Esophagus muscularis mucosa (tissue), 4 donors: ENCODE data around the gene SLC25A47. TPM values are rescaled to one million over a fixed set of nuclear protein-coding genes. Genes with fewer than 3 reads are reported as not detected.

Source experiments
- DNase-seq: peaks from one replicate; pipeline ENCODE4 v3.0.0-alpha.2; 2017; ENCODE audit errors: extremely low spot score
- H3K27ac ChIP-seq, 4 donors: fragments of 200-600 bp; sonication (generic); replicated peaks in 1 of 4; 1 replicate in 3 of 4; 2 replicates in 1 of 4; pipeline ENCODE4 v1.5.1; 2016 to 2019; ENCODE audit warnings: mild to moderate bottlenecking in 1 of 4
- H3K27me3 ChIP-seq, 4 donors: fragments of 200-600 bp; sonication (generic); one replicate each; pipeline versions ENCODE4 v1.5.1 to v1.6.0; 2016 to 2019
- H3K36me3 ChIP-seq, 4 donors: fragments of 200-600 bp; sonication (generic); one replicate each; pipeline ENCODE4 v1.5.1; 2016 to 2019
- H3K4me1 ChIP-seq, 4 donors: fragments of 200-600 bp; sonication (generic); one replicate each; pipeline ENCODE4 v1.5.1; 2016 to 2019
- H3K4me3 ChIP-seq, 4 donors: fragments of 200-600 bp; sonication (generic); 1 replicate in 2 of 4; 2 replicates in 2 of 4; pipeline ENCODE4 v1.5.1; 2016 to 2019; ENCODE audit warnings: mild to moderate bottlenecking in 4 of 4, moderate library complexity in 1 of 4
- H3K9me3 ChIP-seq, 4 donors: fragments of 200-600 bp; sonication (generic); 1 replicate in 3 of 4; 2 replicates in 1 of 4; pipeline ENCODE4 v1.5.1; 2016 to 2019
- EP300 ChIP-seq: sonication (generic); formaldehyde crosslinking; IDR thresholded peaks from one replicate; pipeline ENCODE4 v1.6.1; 2017; ENCODE audit warnings: antibody characterized with exemption
- POLR2A ChIP-seq: fragments of 450-650 bp; IDR thresholded peaks from one replicate; pipeline ENCODE4 v1.6.1; 2017; ENCODE audit warnings: antibody characterized with exemption, moderate library complexity, mild to moderate bottlenecking, low read depth
- POLR2AphosphoS5 ChIP-seq, 2 donors: sonication (generic); formaldehyde crosslinking; IDR thresholded peaks; one replicate each; pipeline ENCODE4 v1.6.1; 2017; ENCODE audit warnings: antibody characterized with exemption in 2 of 2
- WGBS: methylation state at CpG from one replicate; pipeline ENCODE4 v1.1.5; 2018; 5-methylcytosine and 5-hydroxymethylcytosine counted together
- intact Hi-C: fragments of 100-400 bp; cut with DNase I; formaldehyde crosslinking; loops from one replicate; pipeline ENCODE4 v1.15.1; 2023
- total RNA-seq, 4 donors: library from RNA; depleted of rRNA; stranded (reverse); fragments of >200 nt; gene quantifications; one replicate each; pipeline versions ENCODE4 v1.1.0 to v1.2.1, GENCODE V29; 2016
- TF ChIP-seq, protein P1 (sequence below), 3 experiments: fragments of 200-600 bp in 2 of 3; fragments of 450-650 bp in 1 of 3; sonication (generic) in 2 of 3; IDR thresholded peaks; one replicate each; pipeline ENCODE4 v1.5.1; 2017 to 2019; ENCODE audit warnings: antibody characterized with exemption in 3 of 3, mild to moderate bottlenecking in 2 of 3, moderate library complexity in 1 of 3

The SLC25A47 gene
- total RNA-seq, 4 donors from 2014 or later = not detected

- no peak for DNase-seq
- no peak overlapping the region for H3K27ac ChIP-seq
Measured at GRCh38 chr14:100292776-100293461, 30.2 kb upstream of the SLC25A47 start.

DNA sequence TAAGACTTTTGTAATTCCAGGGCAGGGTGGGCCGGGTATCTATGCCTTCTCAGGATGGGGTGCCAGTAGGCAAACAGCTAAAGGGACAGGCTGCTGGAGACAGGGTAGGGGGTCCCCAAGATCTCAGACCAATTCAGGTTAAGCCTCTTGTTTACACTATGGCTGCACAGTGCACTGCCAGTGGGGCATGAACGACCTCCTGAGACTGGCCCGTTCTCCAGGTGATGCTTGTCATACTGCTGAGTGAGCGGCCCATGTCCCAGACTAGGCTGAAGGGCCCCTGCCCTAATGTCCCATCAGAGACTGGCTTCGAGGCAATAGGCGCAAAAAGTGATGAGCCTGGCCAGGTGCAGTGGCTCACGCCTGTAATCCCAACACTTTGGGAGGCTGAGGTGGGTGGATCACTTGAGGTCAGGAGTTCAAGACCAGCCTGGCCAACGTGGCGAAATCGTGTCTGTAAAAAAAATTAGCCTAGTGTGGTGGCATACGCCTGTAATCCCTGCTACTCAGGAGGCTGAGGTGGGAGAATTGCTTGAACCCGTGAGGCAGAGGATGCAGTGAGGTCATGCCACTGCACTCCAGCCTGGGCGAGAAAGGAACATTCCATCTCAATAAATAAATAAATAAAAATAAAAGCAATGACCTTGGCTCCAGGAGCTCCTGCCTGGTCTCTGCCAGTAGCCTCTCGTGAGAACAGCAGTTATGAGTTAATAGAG is 29.5 kb upstream of the SLC25A47 start:
- DNase-seq = no peak
- Histone ChIP-seq H3K9me3 (no peaks in the 10 kb centered on the region), H3K27me3 (no peaks in the 10 kb centered on the region), H3K27ac (peak overlapping the region in 3 of 4 donors; percentile 7 to 41 (median 8)), H3K4me3 (no peak overlapping the region), H3K36me3 (peaks cover 11 to 42% (median 35%) of the 10 kb centered on the region in 4 donors), H3K4me1 (peaks cover 35 to 70% (median 58%) of the 10 kb centered on the region in 4 donors)
- WGBS = 82% methylated on average over 13 of the region's 14 CpGs
- intact Hi-C loops = no loop called here
- no peak for TF ChIP-seq EP300
- TF ChIP-seq POLR2AphosphoS5 (IDR thresholded peaks at IDR 0.05) = no peak
- TF ChIP-seq, protein P1, sequence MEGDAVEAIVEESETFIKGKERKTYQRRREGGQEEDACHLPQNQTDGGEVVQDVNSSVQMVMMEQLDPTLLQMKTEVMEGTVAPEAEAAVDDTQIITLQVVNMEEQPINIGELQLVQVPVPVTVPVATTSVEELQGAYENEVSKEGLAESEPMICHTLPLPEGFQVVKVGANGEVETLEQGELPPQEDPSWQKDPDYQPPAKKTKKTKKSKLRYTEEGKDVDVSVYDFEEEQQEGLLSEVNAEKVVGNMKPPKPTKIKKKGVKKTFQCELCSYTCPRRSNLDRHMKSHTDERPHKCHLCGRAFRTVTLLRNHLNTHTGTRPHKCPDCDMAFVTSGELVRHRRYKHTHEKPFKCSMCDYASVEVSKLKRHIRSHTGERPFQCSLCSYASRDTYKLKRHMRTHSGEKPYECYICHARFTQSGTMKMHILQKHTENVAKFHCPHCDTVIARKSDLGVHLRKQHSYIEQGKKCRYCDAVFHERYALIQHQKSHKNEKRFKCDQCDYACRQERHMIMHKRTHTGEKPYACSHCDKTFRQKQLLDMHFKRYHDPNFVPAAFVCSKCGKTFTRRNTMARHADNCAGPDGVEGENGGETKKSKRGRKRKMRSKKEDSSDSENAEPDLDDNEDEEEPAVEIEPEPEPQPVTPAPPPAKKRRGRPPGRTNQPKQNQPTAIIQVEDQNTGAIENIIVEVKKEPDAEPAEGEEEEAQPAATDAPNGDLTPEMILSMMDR (IDR thresholded peaks at IDR 0.05) = no peak
- TF ChIP-seq POLR2A = no peak

More at GRCh38 chr14:100292776-100293461, 30.2 kb upstream of the SLC25A47 start:
- peaks cover 31 to 63% (median 50%) of the 10 kb centered on the region in 4 donors for H3K4me1 ChIP-seq
- no peak overlapping the region for H3K4me3 ChIP-seq
- H3K27me3 ChIP-seq = no peaks in the 10 kb centered on the region
- TF ChIP-seq, protein P1 (IDR thresholded peaks at IDR 0.05) = no peak
- TF ChIP-seq POLR2AphosphoS5 (IDR thresholded peaks at IDR 0.05) = no peak
- TF ChIP-seq EP300 = no peak
- TF ChIP-seq POLR2A = no peak
- 97% methylated on average over 16 of the region's 42 CpGs for WGBS
- no peaks in the 10 kb centered on the region for H3K9me3 ChIP-seq
- intact Hi-C loops = no loop called here
- peaks cover 10 to 40% (median 32%) of the 10 kb centered on the region in 4 donors for H3K36me3 ChIP-seq

DNA sequence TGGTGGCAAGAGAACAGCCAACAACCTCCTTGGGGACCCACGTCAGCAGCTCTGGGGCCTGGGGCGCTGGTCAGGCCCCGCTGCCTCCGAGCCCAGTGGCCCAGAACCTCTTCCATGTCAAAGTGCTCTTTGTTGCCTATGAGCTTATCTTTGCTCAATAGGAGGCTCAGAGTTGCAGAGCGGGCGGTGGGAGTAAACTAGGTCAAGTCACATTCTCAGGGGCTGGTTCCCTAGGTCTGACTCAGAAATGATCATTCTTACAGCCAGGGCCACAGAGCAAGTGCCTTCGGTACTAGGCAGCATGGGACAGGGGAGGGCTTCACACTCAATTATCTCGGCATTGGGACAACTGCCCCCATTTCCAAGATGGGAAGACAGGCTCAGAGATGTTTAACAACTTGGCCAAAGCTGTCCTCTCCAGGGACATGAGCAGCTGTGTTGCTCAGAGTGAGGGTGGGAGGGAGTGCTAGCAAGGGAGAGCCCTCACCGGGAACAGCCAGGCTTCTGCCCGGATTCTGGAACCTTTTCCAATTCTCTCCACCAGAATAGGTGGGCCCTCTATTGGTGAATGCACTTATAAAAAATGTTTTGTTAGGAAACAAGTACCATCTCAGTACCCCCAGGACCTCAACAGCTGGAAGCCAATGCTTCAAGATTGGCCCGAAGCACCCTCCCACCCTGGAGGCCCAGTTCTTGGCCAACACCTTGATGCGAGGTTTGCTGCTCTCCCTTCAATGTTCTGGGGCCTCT is 28.8 kb upstream of the SLC25A47 start:
- Histone ChIP-seq H3K4me3 (no peak overlapping the region), H3K27ac (peak overlapping the region; percentile 7 to 41 (median 18)), H3K36me3 (peaks cover 13 to 44% (median 35%) of the 10 kb centered on the region in 4 donors), H3K9me3 (no peaks in the 10 kb centered on the region), H3K4me1 (peaks cover 31 to 70% (median 58%) of the 10 kb centered on the region in 4 donors), H3K27me3 (no peaks in the 10 kb centered on the region)
- 61% methylated on average over 8 of the region's 12 CpGs for WGBS
- intact Hi-C loops = no loop called here
- TF ChIP-seq EP300 = no peak
- TF ChIP-seq POLR2AphosphoS5 (IDR thresholded peaks at IDR 0.05) = no peak
- no peak for TF ChIP-seq POLR2A
- TF ChIP-seq, protein P1 (IDR thresholded peaks at IDR 0.05) = no peak
- no peak for DNase-seq

DNA sequence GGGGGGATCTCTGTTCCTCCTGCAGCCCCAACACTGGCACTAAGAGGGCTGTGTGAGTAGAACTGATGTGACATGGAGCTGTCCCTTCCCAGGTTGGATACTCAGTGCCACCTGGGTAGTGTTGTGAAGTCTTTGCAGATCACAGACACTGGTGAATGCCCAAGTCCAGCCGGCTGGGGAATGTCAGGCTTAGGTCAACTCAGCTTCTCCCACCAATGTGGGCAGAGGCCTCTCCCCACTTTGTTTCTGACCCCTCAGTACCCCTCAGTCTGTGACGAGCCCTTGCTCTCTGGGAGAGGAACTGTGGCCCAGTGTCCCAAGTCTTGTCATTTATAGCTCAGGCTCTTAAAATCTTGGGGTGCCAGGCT is 28.2 kb upstream of the SLC25A47 start:
- Histone ChIP-seq H3K9me3 (no peaks in the 10 kb centered on the region), H3K4me3 (no peak overlapping the region), H3K36me3 (peaks cover 13 to 44% (median 35%) of the 10 kb centered on the region in 4 donors), H3K4me1 (peaks cover 30 to 70% (median 57%) of the 10 kb centered on the region in 4 donors), H3K27me3 (no peaks in the 10 kb centered on the region), H3K27ac (peak overlapping the region in 3 of 4 donors; percentile 8 to 41 (median 27))
- intact Hi-C loops = no loop called here
- TF ChIP-seq EP300 (no peak), POLR2AphosphoS5 (IDR thresholded peaks at IDR 0.05) (no peak), POLR2A (no peak)
- TF ChIP-seq, protein P1 (IDR thresholded peaks at IDR 0.05) = no peak
- no peak for DNase-seq
- WGBS = 100% methylated on average over 1 of the region's 2 CpGs
